ENCODE results near the gene CLSTN2.

CLSTN2 gene

DNA sequence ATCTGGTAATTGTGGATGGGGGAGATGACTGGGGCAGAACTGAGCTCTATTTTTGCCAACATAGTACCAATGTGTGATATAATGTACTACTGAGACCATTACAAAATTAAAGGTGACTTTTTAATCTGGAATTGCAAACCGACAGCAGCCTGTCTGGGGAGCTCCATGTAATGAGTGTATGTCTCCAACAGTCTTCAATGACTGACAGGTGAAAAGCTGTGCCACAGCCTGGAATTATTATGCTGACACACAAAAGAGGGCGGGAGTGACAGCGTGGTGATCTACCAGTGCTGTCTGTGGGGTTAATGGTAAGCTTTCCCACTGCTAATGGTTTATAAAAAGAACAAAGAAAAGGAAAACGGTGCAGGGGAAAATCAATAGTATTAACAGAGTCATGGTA, 143.4 kb downstream of the CLSTN2 start:
- Mint-ChIP-seq H3K36me3 (ENCODE audit: low read depth) (no peaks in the 10 kb centered on the region), H3K9me3 (no peaks in the 10 kb centered on the region), H3K4me1 (no peaks in the 10 kb centered on the region), H3K27me3 (ENCODE audit: low read depth) (peaks cover 3% of the 10 kb centered on the region), H3K27ac (no peak overlapping the region), H3K4me3 (no peak overlapping the region)
- TF ChIP-seq, protein P1, sequence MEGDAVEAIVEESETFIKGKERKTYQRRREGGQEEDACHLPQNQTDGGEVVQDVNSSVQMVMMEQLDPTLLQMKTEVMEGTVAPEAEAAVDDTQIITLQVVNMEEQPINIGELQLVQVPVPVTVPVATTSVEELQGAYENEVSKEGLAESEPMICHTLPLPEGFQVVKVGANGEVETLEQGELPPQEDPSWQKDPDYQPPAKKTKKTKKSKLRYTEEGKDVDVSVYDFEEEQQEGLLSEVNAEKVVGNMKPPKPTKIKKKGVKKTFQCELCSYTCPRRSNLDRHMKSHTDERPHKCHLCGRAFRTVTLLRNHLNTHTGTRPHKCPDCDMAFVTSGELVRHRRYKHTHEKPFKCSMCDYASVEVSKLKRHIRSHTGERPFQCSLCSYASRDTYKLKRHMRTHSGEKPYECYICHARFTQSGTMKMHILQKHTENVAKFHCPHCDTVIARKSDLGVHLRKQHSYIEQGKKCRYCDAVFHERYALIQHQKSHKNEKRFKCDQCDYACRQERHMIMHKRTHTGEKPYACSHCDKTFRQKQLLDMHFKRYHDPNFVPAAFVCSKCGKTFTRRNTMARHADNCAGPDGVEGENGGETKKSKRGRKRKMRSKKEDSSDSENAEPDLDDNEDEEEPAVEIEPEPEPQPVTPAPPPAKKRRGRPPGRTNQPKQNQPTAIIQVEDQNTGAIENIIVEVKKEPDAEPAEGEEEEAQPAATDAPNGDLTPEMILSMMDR (IDR thresholded peaks at IDR 0.05; ENCODE audit: unreplicated experiment in 3 of 3) = no peak

DNA sequence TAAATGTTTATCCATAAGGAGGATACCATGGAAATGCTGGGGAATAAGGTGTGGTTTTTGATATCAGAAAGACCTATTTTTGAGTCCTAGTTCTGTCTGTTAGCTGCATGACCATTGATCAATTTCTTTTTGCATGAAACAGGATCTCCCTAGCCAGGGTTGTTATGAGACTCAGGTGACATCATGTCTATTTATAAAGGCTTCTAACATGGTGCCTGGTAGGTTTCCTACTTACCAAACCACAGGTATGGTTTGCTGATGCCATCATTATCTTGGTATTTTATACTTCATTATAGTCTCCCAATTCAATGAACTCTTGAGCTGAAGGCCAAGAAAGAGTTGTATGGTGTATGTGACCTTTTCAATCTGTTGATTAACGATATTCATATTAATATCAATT, 144.0 kb downstream of the CLSTN2 start:
- peaks cover 3% of the 10 kb centered on the region for H3K27me3 Mint-ChIP-seq (ENCODE audit: low read depth)
- no peak overlapping the region for H3K27ac Mint-ChIP-seq
- no peaks in the 10 kb centered on the region for H3K4me1 Mint-ChIP-seq
- no peak overlapping the region for H3K4me3 Mint-ChIP-seq
- TF ChIP-seq, protein P1 (IDR thresholded peaks at IDR 0.05; ENCODE audit: unreplicated experiment in 3 of 3) = no peak
- no peaks in the 10 kb centered on the region for H3K9me3 Mint-ChIP-seq
- H3K36me3 Mint-ChIP-seq (ENCODE audit: low read depth) = no peaks in the 10 kb centered on the region

DNA sequence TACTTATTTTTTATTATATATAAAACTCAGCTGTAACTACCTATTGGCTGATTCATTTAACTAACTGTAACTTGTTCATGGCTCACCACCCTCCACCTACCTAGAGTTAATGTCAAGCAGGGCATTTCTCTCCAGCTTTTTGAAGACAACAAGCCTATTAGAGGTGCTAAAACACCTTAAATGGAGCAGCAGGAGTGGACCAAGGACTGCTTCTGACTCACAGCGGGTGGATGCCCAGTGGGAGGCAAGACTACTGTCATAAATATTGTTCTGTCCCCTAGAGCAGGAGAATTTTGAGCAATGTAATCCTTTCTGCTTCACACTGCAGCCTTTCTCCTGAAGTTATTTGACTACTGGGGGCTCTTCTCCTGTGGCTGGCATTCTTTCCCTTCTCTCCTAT, 146.9 kb downstream of the CLSTN2 start:
- no peaks in the 10 kb centered on the region for H3K9me3 Mint-ChIP-seq

DNA sequence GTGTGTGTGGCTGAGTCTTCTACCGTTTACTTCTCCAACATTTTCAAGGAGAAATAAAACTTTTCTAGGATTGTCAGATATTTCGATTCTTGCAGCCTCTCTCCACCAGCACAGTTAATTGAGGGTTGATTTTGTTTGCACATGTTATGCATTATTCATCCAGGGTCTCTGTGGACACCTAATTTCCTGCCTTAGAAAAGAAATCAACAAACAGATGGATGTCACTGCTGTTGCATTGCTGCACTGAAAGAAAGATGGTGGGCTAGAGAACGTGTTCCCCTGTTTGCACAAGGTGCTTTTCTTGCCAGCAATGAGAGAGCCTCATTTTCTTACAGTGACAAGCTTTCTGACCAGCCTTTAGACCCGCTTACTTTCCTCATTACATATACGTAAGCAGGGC, 150.0 kb downstream of the CLSTN2 start:
- H3K36me3 Mint-ChIP-seq (ENCODE audit: low read depth) = no peaks in the 10 kb centered on the region
- peaks cover 11% of the 10 kb centered on the region for H3K9me3 Mint-ChIP-seq
- H3K4me3 Mint-ChIP-seq = no peak overlapping the region
- no peaks in the 10 kb centered on the region for H3K4me1 Mint-ChIP-seq
- no peaks in the 10 kb centered on the region for H3K27me3 Mint-ChIP-seq (ENCODE audit: low read depth)
- TF ChIP-seq, protein P1 (IDR thresholded peaks at IDR 0.05; ENCODE audit: unreplicated experiment in 3 of 3) = no peak
- no peak overlapping the region for H3K27ac Mint-ChIP-seq

More for the DNA sequence above, 146.9 kb downstream of the CLSTN2 start:
- Mint-ChIP-seq H3K27me3 (ENCODE audit: low read depth) (peaks cover 3% of the 10 kb centered on the region), H3K36me3 (ENCODE audit: low read depth) (no peaks in the 10 kb centered on the region), H3K27ac (no peak overlapping the region), H3K4me3 (no peak overlapping the region), H3K4me1 (no peaks in the 10 kb centered on the region)
- TF ChIP-seq, protein P1 (IDR thresholded peaks at IDR 0.05; ENCODE audit: unreplicated experiment in 3 of 3) = no peak

DNA sequence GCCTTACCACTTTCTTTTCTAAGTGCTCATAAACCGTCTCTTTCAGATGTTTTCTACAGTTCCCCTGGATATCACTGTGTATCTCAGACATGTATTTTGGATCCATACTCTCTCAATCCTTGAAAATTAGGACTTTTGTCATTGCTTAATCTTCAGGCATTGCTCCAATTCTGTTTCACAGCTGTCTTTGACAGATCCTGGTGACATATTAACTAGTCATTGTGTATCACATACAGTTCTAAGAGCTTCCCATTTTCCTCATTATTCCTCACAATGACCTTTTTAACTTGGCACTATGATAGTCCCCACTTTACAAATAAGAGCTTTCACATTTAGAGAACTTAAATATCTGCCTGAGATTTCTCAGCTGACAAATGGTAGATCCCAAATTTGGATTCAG, 151.7 kb downstream of the CLSTN2 start:
- Mint-ChIP-seq H3K4me3 (no peak overlapping the region), H3K36me3 (ENCODE audit: low read depth) (no peaks in the 10 kb centered on the region), H3K9me3 (peaks cover 15% of the 10 kb centered on the region), H3K27ac (no peak overlapping the region), H3K4me1 (peaks cover 3% of the 10 kb centered on the region), H3K27me3 (ENCODE audit: low read depth) (no peaks in the 10 kb centered on the region)
- TF ChIP-seq, protein P1 (IDR thresholded peaks at IDR 0.05; ENCODE audit: unreplicated experiment in 3 of 3) = no peak

DNA sequence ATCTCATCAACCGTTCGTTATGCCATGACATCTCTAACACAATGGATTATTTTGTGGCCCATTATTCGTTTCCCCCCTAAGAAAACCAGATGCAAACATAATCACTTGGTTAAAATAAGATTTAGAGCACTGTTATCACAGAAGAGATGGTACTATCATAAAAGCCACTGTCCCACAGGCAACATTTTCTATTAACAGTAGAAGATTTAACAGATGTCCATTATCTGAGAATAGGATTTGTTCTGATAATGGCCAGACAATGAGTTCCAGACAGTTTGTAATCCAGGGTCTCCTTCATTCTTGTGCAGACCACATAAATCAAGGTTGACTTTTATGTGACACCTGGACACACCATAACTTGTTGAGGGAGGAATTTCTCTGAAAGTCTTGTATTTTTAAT, 153.1 kb downstream of the CLSTN2 start:
- H3K27me3 Mint-ChIP-seq (ENCODE audit: low read depth) = no peaks in the 10 kb centered on the region

More for the DNA sequence above, 153.1 kb downstream of the CLSTN2 start:
- TF ChIP-seq, protein P1 (IDR thresholded peaks at IDR 0.05; ENCODE audit: unreplicated experiment in 3 of 3) = no peak
- Mint-ChIP-seq H3K4me3 (no peak overlapping the region), H3K36me3 (ENCODE audit: low read depth) (no peaks in the 10 kb centered on the region), H3K9me3 (peaks cover 15% of the 10 kb centered on the region), H3K4me1 (peaks cover 8% of the 10 kb centered on the region), H3K27ac (no peak overlapping the region)
